DMS79 (cell line): Measurements from ENCODE around the gene ZYG11B.
"Not testable (repeated sequence)": the region's sequence is repeated elsewhere in the genome, so short reads cannot be mapped to it uniquely, and the experiment has no call there.

Source experiments
- DNase-seq: peaks from one replicate; lab custom pipeline; 2025; lab: John Stamatoyannopoulos, UW

Gene ZYG11B

GRCh38 chr1:52756020-52756419 lies 29.8 kb downstream of the ZYG11B start:
- DNase-seq: no peak

- DNase-seq: no peak
These were observed 33.7 kb downstream of the ZYG11B start for GRCh38 chr1:52759908-52760307.

GRCh38 chr1:52767596-52768280 lies 41.5 kb downstream of the ZYG11B start:
- DNase-seq: no peak

- peak; percentile 27 for DNase-seq
These were observed 43.2 kb downstream of the ZYG11B start for GRCh38 chr1:52769346-52770033.

GRCh38 chr1:52771384-52771783 lies 45.1 kb downstream of the ZYG11B start:
- DNase-seq: no peak

- DNase-seq: no peak
These were observed 59.9 kb downstream of the ZYG11B start for GRCh38 chr1:52786148-52786547.

GRCh38 chr1:52790429-52790828 lies 64.2 kb downstream of the ZYG11B start:
- DNase-seq: not testable (repeated sequence)

- no peak for DNase-seq
These were observed 65.8 kb downstream of the ZYG11B start for GRCh38 chr1:52792036-52792435.

- DNase-seq: not testable (repeated sequence)
These were observed 67.5 kb downstream of the ZYG11B start for GRCh38 chr1:52793717-52794116.

- DNase-seq: no peak
These were observed 69.2 kb downstream of the ZYG11B start for GRCh38 chr1:52795464-52795863.

- DNase-seq: no peak
These were observed 72.1 kb downstream of the ZYG11B start for GRCh38 chr1:52798331-52798730.

GRCh38 chr1:52801011-52801410 lies 74.8 kb downstream of the ZYG11B start:
- no peak for DNase-seq

GRCh38 chr1:52804083-52804482 lies 77.8 kb downstream of the ZYG11B start:
- not testable (repeated sequence) for DNase-seq

GRCh38 chr1:52814465-52814864 lies 88.2 kb downstream of the ZYG11B start:
- DNase-seq: no peak

GRCh38 chr1:52820830-52821229 lies 94.6 kb downstream of the ZYG11B start:
- not testable (repeated sequence) for DNase-seq

- DNase-seq: no peak
These were observed 99.6 kb downstream of the ZYG11B start for GRCh38 chr1:52825868-52826267.

GRCh38 chr1:52834798-52835197 lies 108.5 kb downstream of the ZYG11B start:
- DNase-seq: no peak

- DNase-seq: no peak
These were observed 109.8 kb downstream of the ZYG11B start for GRCh38 chr1:52836035-52836434.

GRCh38 chr1:52839175-52839574 lies 112.9 kb downstream of the ZYG11B start:
- DNase-seq: not testable (repeated sequence)

GRCh38 chr1:52842643-52843310 lies 116.5 kb downstream of the ZYG11B start, which contains the start of gene ZYG11A:
ZYG11A (plus strand) TSS chr1:52842760; CDS start chr1:52842884, 124 bp downstream.
- peak; percentile 64 for DNase-seq

- not testable (repeated sequence) for DNase-seq
These were observed 118.9 kb downstream of the ZYG11B start for GRCh38 chr1:52845119-52845518.

GRCh38 chr1:52848423-52848822 lies 122.2 kb downstream of the ZYG11B start:
- DNase-seq: no peak

GRCh38 chr1:52850951-52851350 lies 124.7 kb downstream of the ZYG11B start:
- DNase-seq: no peak
